IMR-90 (cell line): ENCODE data around the gene ENO2. TPM values are rescaled to one million over a fixed set of nuclear protein-coding genes. Genes with fewer than 3 reads are reported as not detected.

Experiments used
- ATAC-seq: fragments of 200-7000 bp; cut with Tn5 transposase; 2 replicates; pipeline ENCODE4 v1.9.1; 2020; ENCODE audit warnings: low read depth, mild to moderate bottlenecking, moderate library complexity
- BruUV-seq: library from RNA; stranded (reverse); fragments of 400-500 nt; replicated peaks from 2 replicates; lab custom pipeline; 2021; lab: Mats Ljungman, UMichigan
- CTCF ChIA-PET: fragments of 300-600 bp; formaldehyde crosslinking; extraction: SDS; loops from one replicate; lab custom pipeline; 2021; ENCODE audit warnings: antibody characterized with exemption; lab: Yijun Ruan, JAX
- POLR2A ChIA-PET: fragments of 300-600 bp; sonication (Branson Sonifier 250); formaldehyde crosslinking; loops from one replicate; lab custom pipeline; 2022; ENCODE audit warnings: antibody characterized with exemption; ENCODE audit not compliant: unreplicated experiment; lab: Charles Lee
- DNase-seq: peaks from one replicate; pipeline ENCODE4 v3.0.0; 2013
- H2AFZ ChIP-seq: replicated peaks from 2 replicates; pipeline ENCODE3; 2013; ENCODE audit warnings: low read length, mild to moderate bottlenecking; ENCODE audit not compliant: poor library complexity
- H2AK5ac ChIP-seq: 2 replicates; pipeline ENCODE4 v1.6.1; 2013; ENCODE audit warnings: low read depth, low read length, inconsistent platforms
- H2AK9ac ChIP-seq: replicated peaks from 2 replicates; pipeline ENCODE3; 2013; ENCODE audit warnings: mild to moderate bottlenecking, low read depth, low read length, moderate library complexity; ENCODE audit not compliant: poor library complexity
- H2BK120ac ChIP-seq: 2 replicates; pipeline ENCODE4 v1.6.1; 2013; ENCODE audit warnings: low read depth, low read length, inconsistent platforms
- H2BK15ac ChIP-seq: 3 replicates; pipeline ENCODE4 v1.6.1; 2013; ENCODE audit warnings: low read depth, low read length, inconsistent platforms
- H2BK20ac ChIP-seq: 2 replicates; pipeline ENCODE4 v1.6.1; 2013; ENCODE audit warnings: low read depth, mild to moderate bottlenecking, inconsistent platforms, low read length, moderate library complexity
- H2BK5ac ChIP-seq: 2 replicates; pipeline ENCODE4 v1.6.1; 2013; ENCODE audit warnings: mild to moderate bottlenecking, low read depth, low read length, inconsistent platforms; ENCODE audit not compliant: poor library complexity, severe bottlenecking
- H3K14ac ChIP-seq: replicated peaks from 2 replicates; pipeline ENCODE4 v1.6.1; 2013; ENCODE audit warnings: low read depth, low read length, inconsistent platforms
- H3K18ac ChIP-seq: 2 replicates; pipeline ENCODE4 v1.6.1; 2013; ENCODE audit warnings: low read depth, low read length, control low read depth
- H3K23ac ChIP-seq: 2 replicates; pipeline ENCODE4 v1.6.1; 2013; ENCODE audit warnings: low read depth, low read length, inconsistent platforms
- H3K27ac ChIP-seq: 2 replicates; pipeline ENCODE4 v1.5.1; 2013; ENCODE audit warnings: mild to moderate bottlenecking, control low read depth, low read length; ENCODE audit not compliant: insufficient read depth
- H3K27me3 ChIP-seq: 2 replicates; pipeline ENCODE4 v1.6.1; 2013; ENCODE audit warnings: low read length; ENCODE audit not compliant: control insufficient read depth, insufficient read depth
- H3K36me3 ChIP-seq: 2 replicates; pipeline ENCODE4 v1.6.1; 2013; ENCODE audit warnings: low read length, mixed read lengths; ENCODE audit not compliant: control insufficient read depth, insufficient read depth
- H3K4ac ChIP-seq: 2 replicates; pipeline ENCODE4 v1.6.1; 2013; ENCODE audit warnings: low read depth, low read length, inconsistent platforms
- H3K4me1 ChIP-seq: 2 replicates; pipeline ENCODE4 v1.6.1; 2013; ENCODE audit warnings: low read length, mixed read lengths; ENCODE audit not compliant: control insufficient read depth, insufficient read depth
- H3K4me2 ChIP-seq: 2 replicates; pipeline ENCODE4 v1.6.1; 2013; ENCODE audit warnings: low read depth, mild to moderate bottlenecking, control low read depth, low read length, moderate library complexity
- H3K4me3 ChIP-seq: 2 replicates; pipeline ENCODE4 v1.5.1; 2013; ENCODE audit warnings: low read depth, mild to moderate bottlenecking, control low read depth, low read length, moderate library complexity; ENCODE audit not compliant: insufficient read depth
- H3K56ac ChIP-seq: 2 replicates; pipeline ENCODE4 v1.6.1; 2013; ENCODE audit warnings: low read length, inconsistent platforms; ENCODE audit not compliant: insufficient read depth; ENCODE audit errors: extremely low read depth
- H3K79me1 ChIP-seq, 2 experiments: 2 replicates each; pipeline ENCODE4 v1.6.1; 2013; ENCODE audit warnings: low read length in 2 of 2, inconsistent platforms in 1 of 2, low read depth in 1 of 2
- H3K9ac ChIP-seq: 2 replicates; pipeline ENCODE4 v1.6.1; 2013; ENCODE audit warnings: low read depth, low read length, control low read depth
- H3K9me1 ChIP-seq: 2 replicates; pipeline ENCODE4 v1.6.1; 2013; ENCODE audit warnings: low read length, inconsistent platforms; ENCODE audit not compliant: insufficient read depth
- H3K9me3 ChIP-seq: 2 replicates; pipeline ENCODE4 v1.6.1; 2013; ENCODE audit warnings: low read length; ENCODE audit not compliant: control insufficient read depth, insufficient read depth
- H4K20me1 ChIP-seq: 2 replicates; pipeline ENCODE4 v1.6.1; 2013; ENCODE audit warnings: low read length, inconsistent platforms; ENCODE audit not compliant: insufficient read depth
- H4K5ac ChIP-seq: 2 replicates; pipeline ENCODE4 v1.6.1; 2013; ENCODE audit warnings: mild to moderate bottlenecking, low read depth, low read length, control low read depth
- H4K8ac ChIP-seq, 2 experiments: 2 replicates each; pipeline ENCODE4 v1.6.1; 2013; ENCODE audit warnings: low read depth in 2 of 2, low read length in 2 of 2, control low read depth in 1 of 2, inconsistent platforms in 1 of 2
- H4K91ac ChIP-seq: 2 replicates; pipeline ENCODE4 v1.6.1; 2013; ENCODE audit warnings: low read depth, low read length, inconsistent platforms; ENCODE audit not compliant: insufficient read depth
- BHLHE40 ChIP-seq: fragments of 150-350 bp; IDR thresholded peaks from 2 replicates; pipeline ENCODE4 v1.6.1; 2016; ENCODE audit warnings: mild to moderate bottlenecking, low read depth, low read length
- CHD1 ChIP-seq: IDR thresholded peaks from 2 replicates; pipeline ENCODE4 v1.6.1; 2012; ENCODE audit warnings: low read depth, low read length, improper control_type of control experiment
- FOS ChIP-seq: fragments of 150-350 bp; IDR thresholded peaks from 2 replicates; pipeline ENCODE4 v1.6.1; 2016; ENCODE audit warnings: low read depth, low read length
- MAZ ChIP-seq: IDR thresholded peaks from 2 replicates; pipeline ENCODE4 v1.6.1; 2012; ENCODE audit warnings: low read depth, mild to moderate bottlenecking, low read length, improper control_type of control experiment, moderate library complexity, borderline replicate concordance
- MXI1 ChIP-seq: IDR thresholded peaks from 2 replicates; pipeline ENCODE4 v1.6.1; 2012; ENCODE audit warnings: low read depth, mild to moderate bottlenecking, low read length, moderate library complexity, borderline replicate concordance
- RAD21 ChIP-seq: IDR thresholded peaks from 2 replicates; pipeline ENCODE4 v1.6.1; 2012; ENCODE audit warnings: low read length, improper control_type of control experiment
- RCOR1 ChIP-seq: IDR thresholded peaks from 2 replicates; pipeline ENCODE4 v1.6.1; 2012; ENCODE audit warnings: mild to moderate bottlenecking, low read length, improper control_type of control experiment; ENCODE audit not compliant: insufficient replicate concordance
- RFX5 ChIP-seq: IDR thresholded peaks from 2 replicates; pipeline ENCODE4 v1.8.0; 2012; ENCODE audit warnings: low read depth, mild to moderate bottlenecking, low read length, moderate library complexity
- SMC3 ChIP-seq: fragments of 150-350 bp; IDR thresholded peaks from 2 replicates; pipeline ENCODE4 v1.6.1; 2016; ENCODE audit warnings: low read depth, mild to moderate bottlenecking, antibody characterized with exemption, low read length, moderate library complexity
- WGBS, 2 experiments: methylation state at CpG; one replicate each; pipeline versions ENCODE4 v1.1.5 to v1.1.7; 2013; ENCODE audit warnings: missing lambda C conversion rate in 2 of 2; ENCODE audit not compliant: insufficient read length in 1 of 2; ENCODE audit errors: extremely low coverage in 2 of 2; 5-methylcytosine and 5-hydroxymethylcytosine counted together
- dilution Hi-C: fragments of 300-500 bp; cut with HindIII; formaldehyde crosslinking; loops from one replicate; pipeline ENCODE4 v1.14.3; 2018; ENCODE audit warnings: low sequenced_read_pairs; ENCODE audit not compliant: unreplicated experiment
- in situ Hi-C: fragments of 300-500 bp; cut with MboI; formaldehyde crosslinking; loops from 3 replicates; pipeline ENCODE4 v1.14.3; 2019; ENCODE audit warnings: low sequenced_read_pairs, inconsistent platforms, mixed read lengths
- intact Hi-C: fragments of 100-400 bp; cut with micrococcal nuclease; formaldehyde crosslinking; loops from 2 replicates; pipeline ENCODE4 v1.10.0; 2022
- polyA plus RNA-seq, 3 experiments: library from polyadenylated mRNA; depleted of rRNA; stranded (reverse); fragments of >200 nt; gene quantifications; 2 replicates each; pipeline ENCODE4 v1.2.3, GENCODE V29; 2012; ENCODE audit warnings: low replicate concordance in 1 of 3
- total RNA-seq: library from RNA; depleted of rRNA; stranded (reverse); fragments of >200 nt; gene quantifications from 2 replicates; pipeline ENCODE4 v1.2.3, GENCODE V29; 2012
- TF ChIP-seq, protein P1 (sequence below): fragments of 150-350 bp; IDR thresholded peaks from 2 replicates; pipeline ENCODE4 v1.6.1; 2017; ENCODE audit warnings: mild to moderate bottlenecking, antibody characterized with exemption, low read length, low read depth

ENO2 gene
- total and polyA plus RNA-seq, 2 of the 4 experiments (the other 2 are of a cell fraction) = 28.3 to 92.8 TPM

DNA sequence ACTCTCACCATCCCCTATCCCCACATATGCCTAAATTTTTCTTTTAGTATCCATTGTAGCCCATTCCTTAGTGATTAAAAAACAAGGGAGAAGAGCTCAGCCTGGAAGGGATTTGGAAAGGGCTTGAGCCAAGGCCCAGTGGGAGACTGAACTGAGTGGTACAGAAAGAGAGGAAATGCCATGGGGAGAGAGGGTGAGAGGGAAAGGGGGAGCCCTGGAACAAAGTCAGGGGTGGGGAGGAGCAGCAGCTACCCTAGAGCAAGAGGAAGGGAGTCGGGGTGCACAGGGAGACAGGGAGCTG is 10.8 kb downstream of the ENO2 start:
- ChIA-PET CTCF (interaction anchor here (0.7 to 1.4 kb wide), 5 partner anchors 34 to 187 kb away, joined by 3 to 5 read pairs (median 3); partner anchors contain the start of gene SPSB2), POLR2A (interaction anchor here (0.7 to 2.2 kb wide), 5 partner anchors 12 to 184 kb away, joined by 3 to 11 read pairs (median 3); partner anchors contain the start of genes C12orf57, C1RL, LRRC23 and RNU7-1)
- peaks cover 26% of the 10 kb centered on the region for H3K36me3 ChIP-seq
- peak overlapping the region; percentile 47; the same call in 1 of the 2 replicates for H2BK20ac ChIP-seq
- H4K91ac ChIP-seq = peak overlapping the region; percentile 92
- peak overlapping the region; percentile 66; the same call in 1 of the 2 replicates for H3K4me2 ChIP-seq
- peak overlapping the region; percentile 92 for H2AK5ac ChIP-seq
- H3K27ac ChIP-seq = peak overlapping the region; percentile 93
- no peak for TF ChIP-seq RCOR1
- no peak for TF ChIP-seq RFX5
- TF ChIP-seq FOS = no peak
- TF ChIP-seq MXI1 = no peak
- no peak for TF ChIP-seq BHLHE40
- TF ChIP-seq MAZ = no peak
- no peak for TF ChIP-seq SMC3
- TF ChIP-seq RAD21 = no peak
- no peak for TF ChIP-seq CHD1
- TF ChIP-seq, protein P1, sequence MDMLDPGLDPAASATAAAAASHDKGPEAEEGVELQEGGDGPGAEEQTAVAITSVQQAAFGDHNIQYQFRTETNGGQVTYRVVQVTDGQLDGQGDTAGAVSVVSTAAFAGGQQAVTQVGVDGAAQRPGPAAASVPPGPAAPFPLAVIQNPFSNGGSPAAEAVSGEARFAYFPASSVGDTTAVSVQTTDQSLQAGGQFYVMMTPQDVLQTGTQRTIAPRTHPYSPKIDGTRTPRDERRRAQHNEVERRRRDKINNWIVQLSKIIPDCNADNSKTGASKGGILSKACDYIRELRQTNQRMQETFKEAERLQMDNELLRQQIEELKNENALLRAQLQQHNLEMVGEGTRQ = no peak
- H4K5ac ChIP-seq = peak overlapping the region; percentile 4
- in situ Hi-C loops (no loop called here), intact Hi-C loops (loop anchor here (2.0 kb wide), 1 partner anchor 52 kb away; the partner anchor contains the start of gene SPSB2), dilution Hi-C loops (no loop called here)
- H3K23ac ChIP-seq = peak overlapping the region; percentile 92
- peaks cover 11 to 33% of the 10 kb centered on the region in 2 experiments; a peak in 3 of 4 replicates for H3K79me1 ChIP-seq
- H3K4ac ChIP-seq = peak overlapping the region; percentile 98
- H2BK120ac ChIP-seq = peak overlapping the region; percentile 75
- no peaks in the 10 kb centered on the region for H3K9me3 ChIP-seq
- peaks cover 17% of the 10 kb centered on the region for H4K20me1 ChIP-seq
- H2AFZ ChIP-seq = peak overlapping the region; percentile 90
- ATAC-seq = no peak
- peaks cover 25% of the 10 kb centered on the region for H3K4me1 ChIP-seq
- WGBS, 2 experiments = 20% methylated on average over 1 of the region's 1 CpG; no CpG with 5 or more reads in 1 of the 2 experiments
- no peaks in the 10 kb centered on the region for H3K27me3 ChIP-seq
- peak overlapping the region; percentile 61 to 94; a peak in 3 of 4 replicates for H4K8ac ChIP-seq
- no TSS peak for BruUV-seq
- H2AK9ac ChIP-seq = peak overlapping the region; percentile 98
- H3K9ac ChIP-seq = peak overlapping the region; percentile 67
- peak overlapping the region; percentile 27 for H3K18ac ChIP-seq
- H3K4me3 ChIP-seq = no peak overlapping the region
- H3K56ac ChIP-seq = peak overlapping the region; percentile 60; the same call in 1 of the 2 replicates
- H3K9me1 ChIP-seq = 0 out of 2 replicates have a peak, but pooled peaks cover 3% of the 10 kb centered on the region
- H2BK15ac ChIP-seq = peak overlapping the region; percentile 59; the same call in 1 of the 3 replicates
- no peak for DNase-seq
- H2BK5ac ChIP-seq = peak overlapping the region; percentile 89
- H3K14ac ChIP-seq = peak overlapping the region; percentile 23
